GM21367 (cell line): ENCODE measurements around the gene RAD52.

ENCODE experiments used
- ATAC-seq: cut with Tn5 transposase; IDR thresholded peaks from one replicate; pipeline ENCODE4 v1.9.1; 2021; ENCODE audit not compliant: unreplicated experiment

Gene RAD52

GRCh38 chr12:873954-874353 is 75.5 kb downstream of the RAD52 start:
- ATAC-seq: no peak

- ATAC-seq: no peak
These were observed 79.1 kb downstream of the RAD52 start for GRCh38 chr12:870378-870777.

- ATAC-seq: no peak
These were observed 80.8 kb downstream of the RAD52 start for GRCh38 chr12:868722-869121.

GRCh38 chr12:867905-868304 is 81.6 kb downstream of the RAD52 start:
- no peak for ATAC-seq

- no peak for ATAC-seq
These were observed 83.9 kb downstream of the RAD52 start for GRCh38 chr12:865614-866013.

- ATAC-seq: no peak
These were observed 86.2 kb downstream of the RAD52 start for GRCh38 chr12:863285-863684.

- ATAC-seq: no peak
These were observed 87.1 kb downstream of the RAD52 start for GRCh38 chr12:862303-862911.
